HepG2 (cell line): Measurements from ENCODE around the gene NIBAN1. TPM values are rescaled to one million over a fixed set of nuclear protein-coding genes. Genes with fewer than 3 reads are reported as not detected.

Experiments
- ATAC-seq: fragments of 200-7000 bp; cut with Tn5 transposase; 3 replicates; pipeline ENCODE4 v1.9.1; 2020; ENCODE audit warnings: mild to moderate bottlenecking, moderate library complexity
- BruUV-seq: library from RNA; stranded (reverse); fragments of 400-500 nt; replicated peaks from 2 replicates; lab custom pipeline; 2021; lab: Mats Ljungman, UMichigan
- CTCF ChIA-PET: fragments of 300-600 bp; formaldehyde crosslinking; extraction: SDS; loops from one replicate; lab custom pipeline; 2021; ENCODE audit warnings: low total read pairs, inconsistent platforms, low intra/inter-chr PET ratio; lab: Yijun Ruan, JAX
- POLR2A ChIA-PET: fragments of 350-600 bp; sonication (Branson Sonifier 250); formaldehyde crosslinking; loops from one replicate; lab custom pipeline; 2020; ENCODE audit warnings: antibody characterized with exemption, inconsistent platforms; lab: Yijun Ruan, JAX
- DNase-seq: peaks from one replicate; pipeline ENCODE4 v3.0.0-alpha.2; 2015; ENCODE audit warnings: low spot score
- FAIRE-seq: peaks from 3 replicates; lab custom pipeline; 2011; peaks lifted over from hg19 to GRCh38; lab: Jason Lieb, UNC
- H2AFZ ChIP-seq: one replicate; pipeline ENCODE4 v1.6.1; 2011; ENCODE audit warnings: low read length, inconsistent platforms
- H3K27ac ChIP-seq: fragments of 300-600 bp; 3 replicates; pipeline ENCODE4 v1.8.0; 2011; ENCODE audit warnings: mixed run types, mild to moderate bottlenecking, mixed read lengths, low read length, inconsistent platforms; ENCODE audit not compliant: insufficient read depth; ENCODE audit errors: extremely low read length
- H3K27me3 ChIP-seq, 2 experiments: fragments of 200-600 bp in 1 of 2; 2 replicates in 1 of 2; 3 replicates in 1 of 2; pipeline versions ENCODE4 v1.6.0 to v1.8.0; 2011; ENCODE audit warnings: low read length in 2 of 2, mild to moderate bottlenecking in 2 of 2, moderate library complexity in 2 of 2, inconsistent platforms in 1 of 2; ENCODE audit not compliant: insufficient read depth in 2 of 2, control insufficient read depth in 1 of 2
- H3K36me3 ChIP-seq, 2 experiments: fragments of 200-600 bp in 1 of 2; replicated peaks in 1 of 2; 2 replicates in 1 of 2; 3 replicates in 1 of 2; pipeline versions ENCODE4 v1.5.1 to v1.8.0; 2011; ENCODE audit warnings: low read length in 2 of 2, inconsistent platforms in 1 of 2; ENCODE audit not compliant: insufficient read depth in 2 of 2, control insufficient read depth in 1 of 2
- H3K4me1 ChIP-seq: 2 replicates; pipeline ENCODE4 v1.5.1; 2012; ENCODE audit warnings: low read length, inconsistent platforms; ENCODE audit not compliant: insufficient read depth
- H3K4me2 ChIP-seq: 2 replicates; pipeline ENCODE4 v1.6.0; 2011; ENCODE audit warnings: low read depth, low read length, inconsistent platforms
- H3K4me3 ChIP-seq, 3 experiments: fragments of 200-600 bp in 1 of 3; sonication (generic), shearing (Covaris generic) in 1 of 3; replicated peaks in 1 of 3; 2 replicates each; pipeline ENCODE4 v1.5.1; 2011 to 2016; ENCODE audit warnings: low read length in 3 of 3, inconsistent platforms in 2 of 3, low read depth in 2 of 3, mild to moderate bottlenecking in 2 of 3, control low read depth in 1 of 3, mixed read lengths in 1 of 3; ENCODE audit not compliant: insufficient read depth in 1 of 3
- H3K79me2 ChIP-seq: one replicate; pipeline ENCODE4 v1.6.1; 2011; ENCODE audit warnings: low read length, inconsistent platforms; ENCODE audit not compliant: insufficient read depth
- H3K9ac ChIP-seq: 2 replicates; pipeline ENCODE4 v1.6.0; 2011; ENCODE audit warnings: mild to moderate bottlenecking, low read depth, low read length, inconsistent platforms; ENCODE audit not compliant: insufficient read depth
- H3K9me3 ChIP-seq: 2 replicates; pipeline ENCODE4 v1.5.1; 2012; ENCODE audit warnings: mild to moderate bottlenecking, low read length
- H4K20me1 ChIP-seq: 2 replicates; pipeline ENCODE4 v1.6.0; 2011; ENCODE audit warnings: inconsistent platforms, mild to moderate bottlenecking, low read length, moderate library complexity; ENCODE audit not compliant: insufficient read depth
- EHMT2 ChIP-seq: fragments of 200-600 bp; sonication (generic); IDR thresholded peaks from 2 replicates; pipeline ENCODE4 v1.7.0; 2017; ENCODE audit warnings: antibody characterized with exemption, low read depth, low read length, borderline replicate concordance
- HOXD1 ChIP-seq: sonication (generic); formaldehyde crosslinking; IDR thresholded peaks from 2 replicates; pipeline ENCODE4 v1.5.0; 2020; ENCODE audit warnings: missing genetic modification reagents
- NCOA5 ChIP-seq: sonication (generic); formaldehyde crosslinking; IDR thresholded peaks from 2 replicates; pipeline ENCODE4 v1.4.0; 2020; ENCODE audit warnings: missing genetic modification reagents
- NR2C2 ChIP-seq: sonication (generic); formaldehyde crosslinking; IDR thresholded peaks from 2 replicates; pipeline ENCODE4 v1.4.0; 2020; ENCODE audit warnings: missing genetic modification reagents, mild to moderate bottlenecking, moderate library complexity, borderline replicate concordance
- RARA ChIP-seq: IDR thresholded peaks from 2 replicates; pipeline ENCODE4 v1.6.1; 2016; ENCODE audit warnings: missing genetic modification reagents, missing compliant biosample characterization
- RFXANK ChIP-seq: IDR thresholded peaks from 2 replicates; pipeline ENCODE4 v1.6.1; 2016
- YEATS4 ChIP-seq: sonication (generic); formaldehyde crosslinking; IDR thresholded peaks from 2 replicates; pipeline ENCODE4 v1.4.0; 2020; ENCODE audit warnings: missing genetic modification reagents, borderline replicate concordance
- ZSCAN12 ChIP-seq: sonication (generic); formaldehyde crosslinking; IDR thresholded peaks from 2 replicates; pipeline ENCODE4 v1.9.0; 2021; ENCODE audit warnings: mild to moderate bottlenecking, missing genetic modification reagents
- ZSCAN21 ChIP-seq: sonication (generic); formaldehyde crosslinking; IDR thresholded peaks from 2 replicates; pipeline ENCODE4 v1.8.0; 2022; ENCODE audit warnings: mild to moderate bottlenecking, missing genetic modification reagents, moderate library complexity, borderline replicate concordance
- WGBS: methylation state at CpG from one replicate; pipeline ENCODE4 v1.1.6; 2017; ENCODE audit warnings: low lambda C conversion rate; 5-methylcytosine and 5-hydroxymethylcytosine counted together
- in situ Hi-C: cut with HindIII; loops from 2 replicates; pipeline ENCODE4 v1.10.0; 2017; ENCODE audit warnings: low pct_unique_long_range_greater_than_20kb; ENCODE audit not compliant: extremely low pct_ligation_motif_present
- intact Hi-C: fragments of 100-400 bp; cut with micrococcal nuclease; formaldehyde crosslinking; loops from one replicate; pipeline ENCODE4 v1.10.0; 2022; ENCODE audit not compliant: unreplicated experiment
- polyA plus RNA-seq, 8 experiments: library from polyadenylated mRNA; depleted of rRNA in 3 of 8; stranded (reverse) in 7 of 8; unstranded in 1 of 8; fragments of >200 nt; fragmentation: Illumina TruSeq in 4 of 8; extraction: Trizol in 4 of 8; gene quantifications; 2 replicates each; pipeline versions ENCODE4 v1.2.1 to v1.2.3, GENCODE V29; 2011 to 2016; ENCODE audit warnings: low read depth in 4 of 8, missing spikeins in 1 of 8, mixed read lengths in 1 of 8; ENCODE audit not compliant: insufficient read depth in 1 of 8
- total RNA-seq, 5 experiments: library from RNA; depleted of rRNA; stranded (reverse); fragments of >200 nt; fragmentation: Illumina TruSeq; extraction: Trizol; gene quantifications; 2 replicates each; pipeline ENCODE4 v1.2.3, GENCODE V29; 2016; ENCODE audit warnings: low read depth in 1 of 5

Gene NIBAN1
- total and polyA plus RNA-seq, 2 of the 13 experiments (the other 11 are each of a cell fraction or from before 2014, with no cell fraction given) = not detected

DNA sequence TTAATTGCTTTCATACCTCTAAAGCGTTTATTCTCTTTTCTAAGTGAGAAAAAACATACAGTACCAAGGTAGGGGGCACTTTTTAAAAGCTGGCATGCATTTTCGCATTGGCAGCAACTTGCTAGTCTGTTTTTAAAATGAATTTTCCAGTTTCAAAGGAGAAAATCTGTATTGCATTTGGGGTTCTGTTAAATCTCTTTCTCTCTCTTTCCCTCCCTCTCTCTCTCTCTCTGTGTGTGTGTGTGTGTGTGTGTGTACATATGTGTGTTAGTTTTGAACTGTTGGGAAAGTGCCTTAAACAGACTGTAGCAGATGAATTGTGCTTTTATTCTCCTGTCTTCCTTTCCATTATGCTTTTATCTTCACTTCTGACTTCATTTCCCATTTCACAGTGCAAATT, 7.3 kb downstream of the NIBAN1 start:
- FAIRE-seq (no peak), DNase-seq (no peak), ATAC-seq (no peak)
- Histone ChIP-seq H3K4me3 (no peak overlapping the region), H3K9me3 (no peaks in the 10 kb centered on the region), H3K4me2 (no peak overlapping the region), H2AFZ (no peak overlapping the region), H3K36me3 (no peaks in the 10 kb centered on the region), H3K27ac (no peak overlapping the region), H3K4me1 (no peaks in the 10 kb centered on the region), H3K27me3 (peaks cover 0 to 6% of the 10 kb centered on the region in 2 experiments; a peak in 2 of 5 replicates), H3K9ac (no peak overlapping the region), H3K79me2 (no peaks in the 10 kb centered on the region), H4K20me1 (no peaks in the 10 kb centered on the region)
- TF ChIP-seq HOXD1 (CRISPR knock-in tag) = no peak
- no peak for TF ChIP-seq RFXANK (CRISPR knock-in tag)
- TF ChIP-seq ZSCAN21 (CRISPR knock-in tag) = no peak
- no peak for TF ChIP-seq EHMT2
- no peak for TF ChIP-seq ZSCAN12 (CRISPR knock-in tag)
- TF ChIP-seq YEATS4 (CRISPR knock-in tag) = no peak
- TF ChIP-seq NCOA5 = no peak
- no peak for TF ChIP-seq RARA (CRISPR knock-in tag)
- TF ChIP-seq NR2C2 = no peak
- CTCF ChIA-PET = no interaction called here
- 0% methylated on average over 2 of the region's 2 CpGs for WGBS
- intact Hi-C loops = no loop called here
- POLR2A ChIA-PET = no interaction called here
- in situ Hi-C loops = no loop called here
- no TSS peak for BruUV-seq
